Astrocyte (in vitro differentiated cells and primary cell): ENCODE measurements around the gene SLC6A11.

Experiments
- CTCF ChIP-seq: IDR thresholded peaks from 2 replicates; pipeline ENCODE4 v1.5.1; 2011; ENCODE audit warnings: low read depth, mild to moderate bottlenecking, inconsistent platforms, low read length, moderate library complexity; ENCODE audit not compliant: insufficient read depth
- EZH2 ChIP-seq: IDR thresholded peaks from 2 replicates; pipeline ENCODE4 v1.6.1; 2012; ENCODE audit warnings: mild to moderate bottlenecking, low read length, inconsistent platforms; ENCODE audit not compliant: insufficient read depth

DNA sequence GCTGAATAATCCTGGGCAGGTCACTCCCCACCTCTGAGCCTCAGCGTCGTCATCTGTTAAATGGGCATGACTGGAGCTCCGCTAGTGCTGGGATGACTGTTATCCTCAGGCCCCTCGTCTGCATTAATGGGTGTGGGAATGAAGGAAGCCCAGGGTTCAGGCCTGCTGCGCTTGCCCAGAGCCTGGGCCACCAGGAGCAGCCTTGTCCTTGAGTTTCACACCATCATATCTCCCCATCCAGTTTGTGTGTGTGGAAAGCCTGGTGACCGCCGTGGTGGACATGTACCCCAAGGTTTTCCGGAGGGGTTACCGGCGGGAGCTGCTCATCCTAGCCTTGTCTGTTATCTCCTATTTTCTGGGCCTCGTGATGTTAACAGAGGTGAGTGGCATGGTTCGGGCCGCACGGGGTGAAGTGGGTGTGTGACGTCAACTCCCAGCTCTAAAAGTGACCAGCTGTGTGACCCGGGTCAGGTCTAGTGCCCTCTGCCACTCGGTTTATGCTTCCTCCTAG, 113.0 kb downstream of the SLC6A11 start:
- TF ChIP-seq CTCF = no peak
- no peak for TF ChIP-seq EZH2
